GM19467 (cell line): Measurements from ENCODE around the gene TMPRSS11E.
"Not testable (repeated sequence)": the region's sequence is repeated elsewhere in the genome, so short reads cannot be mapped to it uniquely, and the experiment has no call there.

Source experiments
- ATAC-seq: cut with Tn5 transposase; IDR thresholded peaks from one replicate; pipeline ENCODE4 v1.9.1; 2021; ENCODE audit warnings: mild to moderate bottlenecking, moderate library complexity; ENCODE audit not compliant: unreplicated experiment

The TMPRSS11E gene

DNA sequence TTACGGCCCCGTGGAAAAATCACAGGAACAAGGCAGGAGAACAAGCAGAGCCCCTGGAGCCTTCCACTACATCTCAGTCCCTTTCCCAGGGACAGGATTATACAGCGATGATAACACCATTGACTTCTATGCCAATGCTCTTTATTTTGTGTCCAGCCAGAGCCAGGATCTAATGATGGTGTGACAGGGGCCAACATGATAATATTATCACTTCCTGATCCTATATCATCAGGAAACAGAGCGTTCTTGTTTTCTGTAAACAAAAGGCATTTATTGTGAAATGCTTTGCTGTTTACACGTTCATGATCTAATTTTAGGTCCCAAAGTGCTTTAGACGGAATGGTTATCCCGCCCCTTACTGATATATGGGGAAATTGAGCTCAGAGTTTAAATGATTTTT, 12.8 kb downstream of the TMPRSS11E start:
- no peak for ATAC-seq

DNA sequence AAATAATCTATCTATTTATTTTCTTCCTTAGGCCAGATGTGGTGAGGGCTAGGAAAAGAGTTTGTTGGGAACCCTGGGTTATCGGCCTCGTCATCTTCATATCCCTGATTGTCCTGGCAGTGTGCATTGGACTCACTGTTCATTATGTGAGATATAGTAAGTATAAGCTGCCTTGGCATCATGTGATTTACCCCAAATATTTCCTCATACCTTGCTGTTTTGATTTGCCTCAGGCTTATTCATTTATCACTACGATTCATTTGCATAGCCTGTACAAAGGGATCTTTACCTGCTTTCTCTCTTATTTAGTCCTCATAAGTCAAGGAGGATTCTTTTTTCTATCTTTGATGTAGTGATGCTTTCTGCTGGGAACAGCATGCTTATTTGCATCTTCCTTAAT, 14.5 kb downstream of the TMPRSS11E start:
- ATAC-seq = no peak

- ATAC-seq = no peak
Observed at GRCh38 chr4:68462691-68463090, 15.4 kb downstream of the TMPRSS11E start.

- no peak for ATAC-seq
Observed at GRCh38 chr4:68463796-68464195, 16.5 kb downstream of the TMPRSS11E start.

GRCh38 chr4:68465058-68465457, 17.8 kb downstream of the TMPRSS11E start:
- no peak for ATAC-seq

- ATAC-seq = no peak
Observed at GRCh38 chr4:68466185-68466584, 18.9 kb downstream of the TMPRSS11E start.

DNA sequence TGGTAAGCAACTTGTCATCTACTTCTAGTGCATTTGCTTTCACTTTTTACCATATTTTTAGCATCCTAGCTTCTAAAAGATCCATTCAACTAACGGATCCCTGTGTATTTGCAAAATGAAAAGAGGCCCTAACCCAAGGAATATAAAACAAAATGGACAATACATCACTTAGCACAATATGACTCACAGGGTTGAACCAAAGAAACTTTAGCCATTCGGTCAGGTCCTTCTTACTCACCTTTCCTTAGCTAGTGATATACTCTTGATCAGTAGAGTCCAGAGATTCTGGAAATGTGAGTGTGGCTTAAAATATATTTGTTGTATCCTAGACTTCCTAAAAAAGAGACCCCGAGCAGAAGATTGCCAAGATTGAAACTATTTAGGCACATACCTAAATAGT, 19.5 kb downstream of the TMPRSS11E start:
- ATAC-seq = no peak

DNA sequence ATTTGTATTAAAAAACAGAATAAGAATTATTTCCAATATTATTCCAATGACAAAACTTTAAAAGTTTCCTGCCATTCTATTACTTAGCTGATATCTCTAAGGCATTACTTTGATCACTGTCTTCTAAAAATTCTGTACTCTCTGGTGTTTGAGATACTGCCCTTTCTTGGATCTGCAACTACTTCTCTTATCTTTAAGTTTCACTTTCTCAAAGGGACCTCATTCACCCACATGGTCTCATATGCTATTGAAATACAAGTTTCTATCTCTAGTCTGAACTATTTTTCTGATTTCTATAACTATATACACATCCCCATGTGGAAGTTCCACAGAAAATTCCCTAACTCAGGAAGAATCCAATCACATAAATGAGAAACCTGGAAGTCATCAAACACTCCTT, 22.2 kb downstream of the TMPRSS11E start:
- no peak for ATAC-seq

DNA sequence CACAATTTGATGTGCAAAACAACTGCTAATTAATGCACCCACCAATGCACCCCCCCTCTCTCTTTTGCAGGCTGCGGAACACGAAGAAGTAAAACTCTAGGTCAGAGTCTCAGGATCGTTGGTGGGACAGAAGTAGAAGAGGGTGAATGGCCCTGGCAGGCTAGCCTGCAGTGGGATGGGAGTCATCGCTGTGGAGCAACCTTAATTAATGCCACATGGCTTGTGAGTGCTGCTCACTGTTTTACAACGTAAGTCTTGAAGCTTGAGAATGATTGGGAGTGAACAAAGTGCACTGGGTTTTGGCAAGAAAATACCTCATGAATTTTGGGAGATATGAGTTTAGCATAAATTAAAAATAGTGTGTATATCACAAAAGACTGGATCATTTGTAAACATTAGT, 28.9 kb downstream of the TMPRSS11E start:
- ATAC-seq = no peak

- no peak for ATAC-seq
Observed at GRCh38 chr4:68489338-68489737, 42.1 kb downstream of the TMPRSS11E start.

- ATAC-seq = no peak
Observed at GRCh38 chr4:68490826-68491457, 43.7 kb downstream of the TMPRSS11E start.

GRCh38 chr4:68494688-68495087, 47.4 kb downstream of the TMPRSS11E start:
- ATAC-seq = no peak

DNA sequence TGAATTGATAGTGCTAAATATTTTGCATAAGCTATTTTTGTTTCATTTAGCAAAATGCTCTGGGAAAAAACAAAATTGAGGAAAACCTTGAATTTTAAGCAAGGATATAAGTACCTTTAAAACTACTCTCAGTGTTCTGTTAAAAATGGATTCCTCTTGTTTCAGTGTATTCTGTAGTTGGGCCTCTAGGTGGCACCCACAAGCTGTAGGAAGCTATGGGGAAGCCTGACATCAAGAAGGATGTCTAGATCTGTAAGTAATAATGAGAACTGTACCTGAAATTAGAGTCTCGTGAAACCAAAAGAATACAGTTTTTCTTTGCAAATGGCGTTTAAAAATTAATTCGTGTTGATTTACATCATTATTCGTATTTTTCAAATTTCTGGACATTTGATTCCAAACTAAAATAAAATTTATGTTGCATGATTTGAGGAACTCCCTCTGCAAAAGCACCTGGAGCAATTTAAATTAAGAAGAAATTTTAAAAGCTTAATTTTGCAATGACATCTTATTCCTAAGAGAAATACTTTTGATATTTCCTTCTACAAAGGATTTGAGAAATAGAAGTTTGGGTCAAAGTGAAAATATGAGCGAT, 51.2 kb downstream of the TMPRSS11E start:
- peak; percentile 76 for ATAC-seq

DNA sequence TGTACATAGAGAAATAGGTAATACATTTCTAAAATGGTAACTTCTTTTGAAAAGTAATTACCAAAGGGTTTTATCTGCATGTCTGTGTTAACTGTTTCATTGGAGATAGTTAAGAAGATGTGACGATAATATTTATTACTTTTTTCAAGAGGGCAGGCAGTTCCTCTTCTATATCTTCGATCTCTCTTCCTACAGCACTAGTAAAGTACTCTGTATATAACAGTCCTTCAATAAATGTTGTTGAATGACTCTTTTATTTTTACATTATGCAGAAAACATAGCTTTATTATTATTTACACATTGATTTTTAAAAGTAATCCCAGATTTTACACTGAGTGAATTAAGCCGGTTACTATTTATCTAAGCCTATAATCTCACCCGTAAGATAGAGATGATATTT, 51.8 kb downstream of the TMPRSS11E start:
- ATAC-seq = no peak

DNA sequence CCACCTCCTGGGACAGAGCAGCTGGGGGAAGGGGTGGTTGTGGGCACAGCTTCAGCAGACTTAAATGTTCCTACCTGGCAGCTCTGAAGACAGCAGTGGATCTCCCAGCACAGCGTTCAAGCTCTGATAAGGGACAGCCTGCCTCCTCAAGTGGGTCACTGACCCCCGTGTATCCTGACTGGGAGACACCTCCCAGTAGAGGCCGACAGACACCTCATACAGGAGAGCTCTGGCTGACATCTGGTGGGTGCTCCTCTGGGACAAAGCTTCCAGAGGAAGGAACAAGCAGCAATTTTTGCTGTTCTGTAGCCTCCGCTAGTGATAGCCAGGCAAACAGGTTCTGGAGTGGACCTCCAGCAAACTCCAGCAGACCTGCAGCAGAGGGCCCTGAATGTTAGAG, 56.2 kb downstream of the TMPRSS11E start:
- ATAC-seq = not testable (repeated sequence)

GRCh38 chr4:68504836-68505235, 57.6 kb downstream of the TMPRSS11E start:
- ATAC-seq = not testable (repeated sequence)

- peak; percentile 48 for ATAC-seq
Observed at GRCh38 chr4:68505452-68505851, 58.2 kb downstream of the TMPRSS11E start.

GRCh38 chr4:68518889-68519288, 71.6 kb downstream of the TMPRSS11E start:
- no peak for ATAC-seq

GRCh38 chr4:68520985-68521384, 73.7 kb downstream of the TMPRSS11E start:
- no peak for ATAC-seq

- ATAC-seq = not testable (repeated sequence)
Observed at GRCh38 chr4:68522232-68522631, 75.0 kb downstream of the TMPRSS11E start.

DNA sequence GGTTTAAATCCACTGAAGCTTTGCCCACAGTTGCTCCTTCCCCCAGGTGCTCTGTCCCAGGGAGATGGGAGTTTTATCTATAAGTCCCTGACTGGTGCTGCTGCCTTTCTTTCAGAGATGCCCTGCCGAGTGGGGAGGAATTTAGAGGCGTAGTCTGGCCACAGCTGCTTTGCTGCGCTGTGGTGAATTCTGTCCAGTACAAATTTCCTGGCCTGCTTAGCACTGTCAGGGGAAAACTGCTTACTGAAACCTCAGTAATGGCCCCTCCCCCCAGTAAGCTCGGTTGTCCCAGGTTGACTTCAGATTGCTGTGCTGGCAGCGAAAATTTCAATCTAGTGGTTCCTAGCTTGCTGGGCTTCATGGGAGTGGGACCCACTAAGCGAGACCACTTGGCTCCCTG, 88.7 kb downstream of the TMPRSS11E start:
- no peak for ATAC-seq

DNA sequence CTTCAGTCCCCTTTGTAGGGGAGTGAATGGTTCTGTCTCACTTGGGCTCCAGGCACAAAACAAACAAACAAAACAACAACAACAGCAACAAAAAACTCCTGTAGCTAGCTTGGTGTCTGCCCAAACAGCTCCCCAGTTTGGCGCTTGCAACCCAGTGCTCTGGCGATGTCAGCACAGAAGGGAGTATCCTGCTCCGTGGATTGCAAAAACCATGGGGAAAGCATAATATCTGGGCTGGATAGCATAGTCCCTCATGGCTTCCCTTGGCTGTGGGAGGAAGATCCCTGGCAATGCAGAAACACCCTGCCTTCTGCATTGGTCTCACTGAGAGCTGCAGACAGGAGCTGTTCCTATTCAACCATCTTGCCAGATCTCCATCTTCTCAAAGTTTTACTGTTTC, 89.1 kb downstream of the TMPRSS11E start:
- no peak for ATAC-seq

GRCh38 chr4:68542742-68543141, 95.5 kb downstream of the TMPRSS11E start:
- not testable (repeated sequence) for ATAC-seq
